Keratinocyte (primary cell): ENCODE data around the gene SLC34A1. TPM values are rescaled to one million over a fixed set of nuclear protein-coding genes. Genes with fewer than 3 reads are reported as not detected.
A peak's percentile ranks its signal among the peaks of the same experiment; 100 is the strongest.

Experiments used
- DNase-seq: peaks from one replicate; pipeline ENCODE4 v3.0.0-alpha.2; 2011; ENCODE audit warnings: low read depth, missing footprints, low spot score
- FAIRE-seq: peaks from 2 replicates; lab custom pipeline; 2011; peaks lifted over from hg19 to GRCh38; lab: Jason Lieb, UNC
- H2AFZ ChIP-seq: 2 replicates; pipeline ENCODE4 v1.6.0; 2012; ENCODE audit warnings: low read length, control low read depth, inconsistent platforms; ENCODE audit not compliant: control insufficient read depth
- H3K27ac ChIP-seq: 2 replicates; pipeline ENCODE4 v1.5.1; 2011; ENCODE audit warnings: low read length; ENCODE audit not compliant: control insufficient read depth, insufficient read depth
- H3K27me3 ChIP-seq: 3 replicates; pipeline ENCODE4 v1.6.0; 2011; ENCODE audit warnings: low read length; ENCODE audit not compliant: control insufficient read depth, insufficient read depth; ENCODE audit errors: extremely low read depth
- H3K36me3 ChIP-seq, 2 experiments: 2 replicates in 1 of 2; 3 replicates in 1 of 2; pipeline ENCODE4 v1.5.1; 2011; ENCODE audit warnings: low read length in 2 of 2, mild to moderate bottlenecking in 1 of 2; ENCODE audit not compliant: control insufficient read depth in 2 of 2, insufficient read depth in 2 of 2; ENCODE audit errors: extremely low read depth in 1 of 2
- H3K4me1 ChIP-seq: 3 replicates; pipeline ENCODE4 v1.5.1; 2011; ENCODE audit warnings: low read length; ENCODE audit not compliant: control insufficient read depth, insufficient read depth; ENCODE audit errors: extremely low read depth
- H3K4me2 ChIP-seq: 3 replicates; pipeline ENCODE4 v1.6.0; 2011; ENCODE audit warnings: low read depth, low read length; ENCODE audit not compliant: control insufficient read depth, insufficient read depth; ENCODE audit errors: extremely low read depth
- H3K4me3 ChIP-seq, 3 experiments: fragments of 200-600 bp in 1 of 3; sonication (generic) in 1 of 3; 2 replicates in 2 of 3; 3 replicates in 1 of 3; pipeline ENCODE4 v1.5.1; 2011 to 2016; ENCODE audit warnings: low read length in 3 of 3, mild to moderate bottlenecking in 3 of 3, control low read depth in 2 of 3, inconsistent platforms in 1 of 3, low read depth in 1 of 3, mixed read lengths in 1 of 3, mixed run types in 1 of 3, moderate library complexity in 1 of 3; ENCODE audit not compliant: control insufficient read depth in 2 of 3, insufficient read depth in 2 of 3; ENCODE audit errors: extremely low read depth in 1 of 3
- H3K79me2 ChIP-seq: 2 replicates; pipeline ENCODE4 v1.6.0; 2012; ENCODE audit warnings: low read length; ENCODE audit not compliant: control insufficient read depth, insufficient read depth
- H3K9ac ChIP-seq: 3 replicates; pipeline ENCODE4 v1.6.0; 2011; ENCODE audit warnings: low read length; ENCODE audit not compliant: control insufficient read depth, insufficient read depth; ENCODE audit errors: extremely low read depth
- H3K9me1 ChIP-seq: 3 replicates; pipeline ENCODE4 v1.6.0; 2011; ENCODE audit warnings: low read length; ENCODE audit not compliant: control insufficient read depth, insufficient read depth; ENCODE audit errors: extremely low read depth
- H3K9me3 ChIP-seq: 2 replicates; pipeline ENCODE4 v1.5.1; 2012; ENCODE audit warnings: low read depth, low read length; ENCODE audit not compliant: control insufficient read depth
- H4K20me1 ChIP-seq: 3 replicates; pipeline ENCODE4 v1.6.0; 2011; ENCODE audit warnings: low read length; ENCODE audit not compliant: control insufficient read depth, insufficient read depth; ENCODE audit errors: extremely low read depth
- CTCF ChIP-seq, 3 experiments: IDR thresholded peaks in 1 of 3; conservative IDR thresholded peaks in 1 of 3; optimal IDR thresholded peaks in 1 of 3; 2 replicates in 2 of 3; 3 replicates in 1 of 3; pipeline versions ENCODE3 to v1.5.1; 2011; ENCODE audit warnings: low read length in 3 of 3, mild to moderate bottlenecking in 3 of 3, moderate library complexity in 2 of 3, control low read depth in 1 of 3, inconsistent platforms in 1 of 3; ENCODE audit not compliant: insufficient read depth in 2 of 3; ENCODE audit errors: extremely low read depth in 1 of 3
- EZH2 ChIP-seq: IDR thresholded peaks from one replicate; pipeline ENCODE4 v1.6.1; 2012; ENCODE audit warnings: inconsistent platforms, mild to moderate bottlenecking, low read length, moderate library complexity
- dilution Hi-C: fragments of 300-500 bp; cut with MboI; formaldehyde crosslinking; loops from one replicate; pipeline ENCODE4 v1.7.0; 2020; ENCODE audit warnings: low sequenced_read_pairs; ENCODE audit not compliant: extremely low pct_ligation_motif_present
- polyA plus RNA-seq, 5 experiments: library from polyadenylated mRNA; depleted of rRNA in 3 of 5; stranded (reverse) in 3 of 5; stranded (forward) in 1 of 5; unstranded in 1 of 5; fragments of >200 nt; gene quantifications; 1 replicate in 1 of 5; 2 replicates in 3 of 5; 3 replicates in 1 of 5; pipeline versions ENCODE4 v1.2.1 to v1.2.3, GENCODE V29; 2011 to 2012; ENCODE audit warnings: missing spikeins in 2 of 5, low read depth in 1 of 5, low replicate concordance in 1 of 5

The SLC34A1 gene
- polyA plus RNA-seq, 1 donor (not counting 4 experiments of a cell fraction or from before 2014, with no cell fraction given), result 0.07 TPM

GRCh38 chr5:177403792-177404640 is 19.8 kb downstream of the SLC34A1 start:
- H4K20me1 ChIP-seq, result no peaks in the 10 kb centered on the region
- H3K36me3 ChIP-seq, result no peaks in the 10 kb centered on the region
- peak overlapping the region; percentile 89 for H2AFZ ChIP-seq
- no peak for FAIRE-seq
- no peak for DNase-seq
- H3K4me3 ChIP-seq, result peak overlapping the region; percentile 50 to 79 (median 71)
- dilution Hi-C loops, result no loop called here
- no peaks in the 10 kb centered on the region for H3K9me1 ChIP-seq
- peak overlapping the region; percentile 19 for H3K27ac ChIP-seq
- no peaks in the 10 kb centered on the region for H3K9me3 ChIP-seq
- H3K9ac ChIP-seq, result peak overlapping the region; percentile 68
- peak overlapping the region; percentile 67 for H3K4me2 ChIP-seq
- H3K27me3 ChIP-seq, result no peaks in the 10 kb centered on the region
- H3K4me1 ChIP-seq, result peaks cover 11% of the 10 kb centered on the region
- TF ChIP-seq EZH2 (no peak), CTCF (optimal IDR thresholded peaks at IDR 0.05 in 1 of 3, IDR thresholded peaks at IDR 0.05 in 1 of 3, conservative IDR thresholded peaks at IDR 0.05 in 1 of 3; ENCODE audit: extremely low read depth in 1 of 3, insufficient read depth in 2 of 3, low read length in 3 of 3) (peak in 2 of 3 experiments; percentile 45 to 85)
- H3K79me2 ChIP-seq, result no peaks in the 10 kb centered on the region

- peaks cover 11% of the 10 kb centered on the region for H3K4me1 ChIP-seq
- FAIRE-seq (no peak), DNase-seq (no peak)
- H3K4me3 ChIP-seq, result peak overlapping the region; percentile 50 to 79 (median 71)
- H3K36me3 ChIP-seq, result no peaks in the 10 kb centered on the region
- H3K4me2 ChIP-seq, result peak overlapping the region; percentile 67
- TF ChIP-seq EZH2 (no peak), CTCF (optimal IDR thresholded peaks at IDR 0.05 in 1 of 3, IDR thresholded peaks at IDR 0.05 in 1 of 3, conservative IDR thresholded peaks at IDR 0.05 in 1 of 3; ENCODE audit: extremely low read depth in 1 of 3, insufficient read depth in 2 of 3, low read length in 3 of 3) (no peak)
- peak overlapping the region; percentile 89 for H2AFZ ChIP-seq
- dilution Hi-C loops, result no loop called here
- no peaks in the 10 kb centered on the region for H3K79me2 ChIP-seq
- H3K27ac ChIP-seq, result no peak overlapping the region
- no peaks in the 10 kb centered on the region for H3K9me1 ChIP-seq
- H3K27me3 ChIP-seq, result no peaks in the 10 kb centered on the region
- H3K9ac ChIP-seq, result peak overlapping the region; percentile 68
- H3K9me3 ChIP-seq, result no peaks in the 10 kb centered on the region
- H4K20me1 ChIP-seq, result no peaks in the 10 kb centered on the region
Measured at GRCh38 chr5:177404641-177405179, 20.5 kb downstream of the SLC34A1 start.
